ENCODE results near the gene SCAF1.

DNA sequence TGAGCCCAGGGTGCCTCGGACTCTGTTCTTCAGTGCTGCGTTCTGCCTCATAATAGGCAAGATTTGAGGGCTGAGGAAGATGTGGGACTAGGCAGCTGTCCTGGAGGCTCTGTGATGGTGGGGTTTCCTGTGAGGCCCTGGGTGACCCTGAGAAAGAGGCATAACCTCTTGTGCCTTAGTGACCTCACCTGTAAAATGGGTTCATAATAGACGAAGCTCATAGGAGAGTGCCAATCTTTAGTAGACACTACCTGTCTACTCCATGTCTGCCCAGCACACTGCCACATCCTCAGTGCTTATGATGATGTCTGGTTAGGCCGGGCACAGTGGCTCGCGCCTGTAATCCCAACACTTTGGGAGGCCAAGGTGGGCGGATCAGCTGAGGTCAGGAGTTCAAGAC, 25.5 kb upstream of the SCAF1 start:
- TF ChIP-seq GATA2 (IDR thresholded peaks at IDR 0.05; ENCODE audit: low read depth, low read length): no peak
- no peak for TF ChIP-seq GATA3 (IDR thresholded peaks at IDR 0.05; ENCODE audit: low read depth, low read length)
